Measurements from ENCODE around the gene IER3. TPM values are rescaled to one million over a fixed set of nuclear protein-coding genes. Genes with fewer than 3 reads are reported as not detected.

Gene IER3
- total and polyA plus RNA-seq, 9 of the 15 experiments (the other 6 are each of a cell fraction or from before 2014, with no cell fraction given), result 1.5 to 30.0 (median 11.5) TPM

- TF ChIP-seq E2F8 (IDR thresholded peaks at IDR 0.05; ENCODE audit: low read depth, partially characterized antibody), result peak; percentile 99
- TF ChIP-seq TCF15 (CRISPR knock-in tag; IDR thresholded peaks at IDR 0.05), result no peak
- TF ChIP-seq XRCC4 (IDR thresholded peaks at IDR 0.05; ENCODE audit: extremely low read depth, insufficient read depth, insufficient read length), result no peak
- TF ChIP-seq ZNF785 (CRISPR knock-in tag; IDR thresholded peaks at IDR 0.05), result no peak
- TF ChIP-seq THRA (IDR thresholded peaks at IDR 0.05), result no peak
- 0 out of 2 replicates have a peak, but pooled peaks have one; percentile 77 for TF ChIP-seq SMARCA4 (IDR thresholded peaks at IDR 0.05)
- peak; percentile 44; the same call in 1 of the 2 replicates for TF ChIP-seq MEF2D (tag; conservative IDR thresholded peaks at IDR 0.05; ENCODE audit: low read depth)
- peak; percentile 53 for TF ChIP-seq SAP30 (IDR thresholded peaks at IDR 0.05; ENCODE audit: borderline replicate concordance, insufficient read depth, low read depth, low read length, poor library complexity, severe bottlenecking)
- TF ChIP-seq ARID1B (IDR thresholded peaks at IDR 0.05), result peak; percentile 55
- TF ChIP-seq HNRNPK (IDR thresholded peaks at IDR 0.05; ENCODE audit: low read depth, low read length, poor library complexity, severe bottlenecking), result no peak
- TF ChIP-seq HBP1 (CRISPR knock-in tag; IDR thresholded peaks at IDR 0.05), result no peak
- no peak for TF ChIP-seq KLF1 (tag; IDR thresholded peaks at IDR 0.05)
- TF ChIP-seq CGGBP1 (CRISPR knock-in tag; IDR thresholded peaks at IDR 0.05), result 0 out of 2 replicates have a peak, but pooled peaks have one; percentile 4
- no peak for TF ChIP-seq SMC3 (conservative IDR thresholded peaks at IDR 0.05; ENCODE audit: insufficient read depth, low read depth, low read length)
- TF ChIP-seq ETV6 (IDR thresholded peaks at IDR 0.05; ENCODE audit: borderline replicate concordance in 1 of 2, low read depth in 2 of 2, low read length in 1 of 2), result no peak; a peak in 1 of 4 replicates
- TF ChIP-seq ETV6 (CRISPR knock-in tag; IDR thresholded peaks at IDR 0.05; ENCODE audit: borderline replicate concordance), result no peak
- TF ChIP-seq JUND (IDR thresholded peaks at IDR 0.05; ENCODE audit: borderline replicate concordance, low read depth, low read length), result peak; percentile 95
- TF ChIP-seq JUND (tag; IDR thresholded peaks at IDR 0.05; ENCODE audit: borderline replicate concordance, low read depth, low read length), result peak; percentile 67; the same call in 1 of the 3 replicates
- no peak for TF ChIP-seq CHD1 (IDR thresholded peaks at IDR 0.05; ENCODE audit: low read length)
- TF ChIP-seq E2F3 (CRISPR knock-in tag; IDR thresholded peaks at IDR 0.05), result peak; percentile 98
- no peak for TF ChIP-seq ZNF124 (CRISPR knock-in tag; IDR thresholded peaks at IDR 0.05)
Observed at GRCh38 chr6:30717129-30717844, 27.1 kb downstream of the IER3 start, which contains the start of gene MDC1 (continued).
